Activated T-cell treated with anti-CD3 and anti-CD28 coated beads for 4 hours (primary cell): ENCODE measurements around the gene MALSU1.
A peak's percentile ranks its signal among the peaks of the same experiment; 100 is the strongest.

ENCODE experiments used
- DNase-seq: peaks from one replicate; pipeline ENCODE4 v3.0.0-alpha.2; 2020

MALSU1 gene

DNA sequence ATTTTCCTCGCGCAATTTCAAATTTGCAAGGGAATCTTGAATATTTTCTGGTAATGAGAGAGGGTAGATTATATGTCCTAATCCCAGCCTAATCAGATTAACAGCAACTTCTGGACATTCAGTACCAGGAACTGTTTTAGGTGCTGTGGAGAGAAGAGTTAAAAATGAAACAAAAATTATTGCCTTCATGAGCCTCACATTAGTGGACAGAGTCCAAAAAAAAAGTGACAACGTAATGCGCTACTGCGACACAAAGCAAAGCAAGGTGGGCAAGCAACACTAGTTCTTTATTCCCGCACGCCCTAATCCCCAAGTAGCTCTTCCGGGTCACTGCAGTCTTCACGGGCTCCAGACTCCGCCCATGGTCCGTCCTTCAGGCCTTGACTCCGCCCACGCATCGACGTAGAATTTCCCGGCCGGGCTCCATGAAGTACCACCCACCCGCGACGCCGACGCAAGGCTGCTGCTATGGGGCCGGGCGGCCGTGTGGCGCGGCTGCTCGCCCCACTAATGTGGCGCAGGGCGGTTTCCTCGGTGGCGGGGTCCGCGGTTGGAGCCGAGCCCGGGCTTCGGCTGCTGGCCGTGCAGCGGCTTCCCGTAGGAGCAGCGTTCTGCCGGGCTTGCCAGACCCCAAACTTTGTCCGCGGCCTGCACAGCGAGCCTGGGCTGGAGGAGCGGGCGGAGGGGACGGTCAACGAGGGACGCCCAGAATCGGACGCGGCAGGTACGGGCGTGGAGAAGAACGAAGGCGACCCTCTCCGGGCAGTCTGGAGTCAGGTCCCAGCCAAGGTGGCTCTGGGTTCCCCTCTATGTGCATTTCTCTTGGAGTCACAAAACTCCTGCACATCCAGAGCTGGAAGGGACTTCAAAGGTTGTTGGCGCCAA is at the start of gene MALSU1:
Gene MALSU1 (plus strand): TSS at position 455 of the 885 bp plus-strand sequence. CDS start 14 bp downstream, at position 469.
- peak; percentile 97 for DNase-seq

DNA sequence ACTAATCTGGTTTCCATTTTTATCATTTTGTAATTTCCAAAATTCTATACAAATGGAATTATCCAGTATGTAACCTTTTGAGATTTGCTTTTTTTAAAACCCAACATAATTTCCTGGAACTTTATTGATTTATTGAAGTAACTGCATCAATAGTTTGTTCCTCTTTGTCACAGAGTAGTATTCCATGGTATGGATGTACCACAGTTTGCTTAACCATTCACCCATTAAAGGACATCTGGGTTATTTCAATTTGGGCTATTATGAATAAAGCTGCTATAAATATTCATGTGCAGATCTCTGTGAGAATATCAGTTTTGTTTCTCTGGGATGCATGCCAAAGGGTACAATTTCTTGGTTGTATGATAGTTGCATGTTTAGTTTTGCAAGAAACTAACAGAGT is 49.7 kb upstream of the MALSU1 start:
- no peak for DNase-seq

DNA sequence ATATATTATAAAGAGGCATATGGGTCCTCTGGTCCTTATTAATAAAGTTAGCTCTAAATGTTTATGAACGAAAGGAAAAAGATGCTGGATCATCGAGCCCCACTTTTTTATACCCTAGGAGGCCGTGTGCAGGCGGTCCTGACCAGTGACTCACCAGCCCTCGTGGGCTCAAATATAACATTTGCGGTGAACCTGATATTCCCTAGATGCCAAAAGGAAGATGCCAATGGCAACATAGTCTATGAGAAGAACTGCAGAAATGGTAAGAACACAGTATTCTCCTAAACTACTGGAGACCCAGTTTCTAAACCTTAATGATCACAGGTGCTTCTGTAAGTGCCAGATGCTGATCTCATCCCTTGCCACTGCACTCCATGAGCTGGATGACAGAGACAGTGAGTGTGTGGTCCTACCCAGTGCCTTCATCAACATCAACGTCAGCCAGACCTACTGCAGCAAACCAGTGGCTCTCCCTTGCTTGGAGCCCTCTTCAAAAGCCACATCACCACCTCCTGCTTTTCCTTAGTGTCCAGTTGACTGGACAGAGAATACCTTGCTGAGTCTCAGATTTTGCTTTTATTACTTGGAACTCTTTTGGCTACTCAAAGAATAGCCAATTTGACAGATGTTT is 45.0 kb upstream of the MALSU1 start:
- no peak for DNase-seq

DNA sequence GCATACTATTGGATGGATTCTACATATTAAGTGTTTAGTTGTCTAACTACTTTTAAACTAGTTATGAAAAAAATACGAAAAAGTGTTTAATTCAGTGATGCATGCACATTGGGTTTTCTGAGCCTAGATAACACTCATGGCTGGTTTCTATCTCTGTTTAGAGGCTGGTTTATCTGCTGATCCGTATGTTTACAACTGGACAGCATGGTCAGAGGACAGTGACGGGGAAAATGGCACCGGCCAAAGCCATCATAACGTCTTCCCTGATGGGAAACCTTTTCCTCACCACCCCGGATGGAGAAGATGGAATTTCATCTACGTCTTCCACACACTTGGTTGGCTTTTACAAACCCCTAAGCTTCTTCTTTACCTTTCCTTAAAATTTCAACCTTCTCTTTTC is 42.4 kb upstream of the MALSU1 start:
- DNase-seq, result no peak

DNA sequence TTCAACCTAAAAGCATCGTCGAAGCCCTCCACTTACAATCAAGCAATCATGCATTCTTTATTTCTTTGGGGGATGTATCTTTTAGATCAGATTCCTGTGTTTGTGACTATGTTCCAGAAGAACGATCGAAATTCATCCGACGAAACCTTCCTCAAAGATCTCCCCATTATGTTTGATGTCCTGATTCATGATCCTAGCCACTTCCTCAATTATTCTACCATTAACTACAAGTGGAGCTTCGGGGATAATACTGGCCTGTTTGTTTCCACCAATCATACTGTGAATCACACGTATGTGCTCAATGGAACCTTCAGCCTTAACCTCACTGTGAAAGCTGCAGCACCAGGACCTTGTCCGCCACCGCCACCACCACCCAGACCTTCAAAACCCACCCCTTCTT is 38.8 kb upstream of the MALSU1 start:
- no peak for DNase-seq

DNA sequence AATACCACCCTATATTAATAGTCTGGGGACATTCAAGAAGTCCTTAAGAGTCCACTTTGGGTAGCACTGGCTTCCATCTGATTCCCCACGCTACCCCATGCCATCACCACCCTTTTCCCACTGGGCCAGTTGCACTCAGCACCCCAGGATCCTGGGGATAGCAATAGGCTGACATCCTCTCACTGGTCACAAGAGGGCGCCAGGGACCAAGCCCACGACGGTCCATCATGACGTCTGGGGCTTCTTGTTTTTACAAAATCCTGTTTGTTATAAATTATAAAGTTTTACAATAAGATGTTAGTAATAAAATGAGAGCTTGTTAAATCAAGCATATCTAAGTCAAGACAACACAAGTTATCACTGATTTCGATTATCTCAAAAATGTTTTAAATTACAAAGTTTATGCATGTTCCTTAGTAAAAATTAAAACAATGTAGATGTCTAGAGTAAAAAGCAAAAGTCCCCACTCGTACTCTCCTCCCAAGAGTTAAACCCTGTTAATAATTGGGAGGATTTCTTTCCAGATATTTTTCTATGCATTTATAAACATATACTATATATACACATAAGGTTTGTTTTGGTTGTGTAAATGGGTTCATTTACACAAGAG is 37.2 kb upstream of the MALSU1 start:
- DNase-seq, result peak; percentile 31

DNA sequence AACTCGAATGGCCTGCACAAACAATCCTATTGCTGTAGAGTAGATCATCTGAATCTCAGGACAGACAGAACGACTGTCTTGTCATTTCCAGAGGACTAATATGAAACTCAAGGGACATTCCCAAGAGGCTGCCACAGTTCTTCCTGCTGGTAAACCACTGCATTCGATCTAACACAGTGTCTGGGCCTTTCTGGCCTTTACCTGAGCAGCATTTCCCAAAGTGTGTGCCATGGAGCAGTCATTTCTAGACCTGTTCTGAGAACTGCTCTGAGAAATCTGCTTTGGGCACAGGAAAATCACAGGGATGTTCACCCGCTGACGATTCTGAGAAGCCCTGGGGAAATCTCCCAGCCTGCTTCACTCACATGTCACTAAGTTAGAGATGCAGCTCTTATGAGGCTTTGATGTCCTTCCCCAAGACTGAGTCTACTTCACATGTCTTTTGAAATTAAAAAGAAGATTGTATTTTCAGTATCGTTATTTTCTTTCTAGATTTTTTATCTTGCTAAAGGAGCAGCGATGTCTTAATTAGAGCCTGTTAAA is 34.2 kb upstream of the MALSU1 start:
- no peak for DNase-seq

DNA sequence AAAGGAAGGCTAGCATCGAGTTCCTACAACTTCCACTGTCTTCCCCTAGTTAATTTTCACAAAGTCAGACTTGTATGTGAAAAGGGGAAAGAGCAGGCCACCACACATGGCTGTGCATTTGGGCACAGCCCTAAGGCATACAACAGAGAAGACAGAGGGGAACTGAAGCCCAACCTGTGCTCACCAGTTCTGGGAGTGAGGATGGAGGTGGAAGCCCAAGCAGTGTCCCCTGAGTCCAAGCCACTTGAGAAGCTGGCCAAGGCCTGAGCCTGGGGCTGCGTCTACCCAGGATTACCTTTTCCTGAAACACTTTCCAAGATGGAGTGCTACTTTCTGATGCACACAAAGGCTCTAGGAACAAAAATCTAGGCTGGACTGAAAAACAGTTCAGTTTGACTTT is 32.2 kb upstream of the MALSU1 start:
- no peak for DNase-seq

DNA sequence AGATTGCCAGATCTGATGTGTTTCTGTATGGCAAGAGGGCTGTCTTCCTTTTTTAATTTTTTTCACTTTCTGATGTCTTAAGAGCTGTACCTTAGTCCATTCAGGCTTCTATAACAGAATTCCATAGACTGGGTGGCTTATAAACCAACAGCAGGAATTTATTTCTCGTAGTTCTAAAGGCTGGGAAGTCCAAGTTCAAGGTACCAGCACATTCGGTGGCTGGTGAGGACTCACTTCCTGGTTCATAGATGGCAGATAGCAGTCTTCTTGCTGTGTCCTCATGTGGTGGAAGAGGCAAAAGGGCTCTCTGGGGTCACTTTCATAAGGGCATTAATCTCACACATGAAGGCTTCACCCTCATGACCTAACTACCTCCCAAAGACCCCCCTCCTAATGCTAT is 31.8 kb upstream of the MALSU1 start:
- DNase-seq, result no peak

DNA sequence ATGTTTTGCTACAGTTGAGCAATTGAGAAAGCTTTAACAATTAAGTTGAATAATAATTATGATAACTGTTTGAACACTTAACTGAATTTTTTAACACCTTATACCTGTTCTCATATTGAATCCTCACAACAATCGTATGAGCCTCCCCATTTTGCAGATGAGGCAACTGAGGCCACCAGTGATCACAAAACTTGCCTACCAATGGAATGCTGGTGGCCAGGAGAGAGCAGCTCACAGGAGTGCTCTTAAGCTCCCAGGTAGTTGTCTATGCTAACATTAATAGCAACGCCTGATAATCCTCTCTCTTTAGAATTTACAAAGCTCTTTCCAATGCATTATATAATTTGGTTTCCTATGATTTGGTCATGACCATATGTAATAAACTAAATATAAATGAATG is 31.0 kb upstream of the MALSU1 start:
- DNase-seq, result no peak

DNA sequence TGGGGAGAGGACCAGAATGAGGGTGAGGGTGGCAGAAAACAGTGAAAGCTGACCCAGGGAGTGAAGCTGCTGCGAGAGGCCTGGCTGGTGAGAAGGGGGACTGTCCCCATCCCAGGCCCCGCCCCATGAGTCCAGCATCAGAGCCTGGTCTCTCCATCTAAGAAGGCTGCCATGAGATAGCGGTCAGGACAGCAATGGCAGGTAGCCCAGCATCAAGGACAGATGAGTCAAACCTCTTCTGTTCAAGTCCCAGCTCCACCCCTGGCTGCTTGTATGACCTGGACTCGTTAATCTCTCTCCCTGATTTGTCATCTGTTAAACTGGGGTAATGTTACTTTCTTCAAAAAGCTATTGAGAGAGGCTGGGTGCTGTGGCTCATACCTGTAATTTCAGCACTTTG is 30.4 kb upstream of the MALSU1 start:
- DNase-seq, result no peak

DNA sequence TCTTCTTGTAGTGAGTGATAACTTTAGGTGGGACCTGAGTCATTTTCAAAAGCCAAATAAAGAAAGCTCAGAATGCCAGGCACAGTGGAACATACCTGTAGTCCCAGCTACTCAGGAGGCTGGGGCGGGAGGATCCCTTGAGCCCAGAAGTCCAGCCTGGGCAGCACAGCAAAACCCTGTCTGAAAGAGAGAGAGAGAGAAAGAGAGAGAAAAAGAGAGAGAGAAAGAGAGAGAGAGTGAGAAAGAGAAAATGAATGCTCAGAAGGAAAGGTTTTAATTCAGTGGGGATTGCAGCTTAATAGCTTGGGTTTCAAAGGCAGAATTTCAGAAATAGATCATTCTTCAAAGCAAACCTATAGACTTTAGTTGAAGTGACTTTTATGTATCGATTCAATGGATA is 26.9 kb upstream of the MALSU1 start:
- no peak for DNase-seq

DNA sequence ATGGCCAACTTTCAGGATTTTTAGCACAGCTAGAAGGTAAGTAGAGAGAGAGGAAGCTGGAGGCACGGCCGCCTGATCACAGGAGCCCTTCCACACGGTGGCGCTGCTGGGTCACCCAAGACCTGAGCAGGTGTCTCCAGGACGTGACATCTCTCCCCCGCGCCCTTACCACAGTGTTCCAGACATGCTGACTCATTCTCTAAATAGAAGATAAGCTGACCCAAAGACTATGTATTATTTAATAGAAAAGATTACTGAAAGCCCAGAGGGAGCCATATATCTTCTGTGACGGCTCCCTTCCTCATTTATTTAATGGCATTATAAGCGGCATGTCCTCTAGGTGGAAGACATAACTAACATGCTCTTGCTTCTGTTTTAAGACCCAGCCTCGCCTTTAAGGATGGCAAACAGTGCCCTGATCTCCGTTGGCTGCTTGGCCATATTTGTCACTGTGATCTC is 26.0 kb upstream of the MALSU1 start:
- peak; percentile 90 for DNase-seq

DNA sequence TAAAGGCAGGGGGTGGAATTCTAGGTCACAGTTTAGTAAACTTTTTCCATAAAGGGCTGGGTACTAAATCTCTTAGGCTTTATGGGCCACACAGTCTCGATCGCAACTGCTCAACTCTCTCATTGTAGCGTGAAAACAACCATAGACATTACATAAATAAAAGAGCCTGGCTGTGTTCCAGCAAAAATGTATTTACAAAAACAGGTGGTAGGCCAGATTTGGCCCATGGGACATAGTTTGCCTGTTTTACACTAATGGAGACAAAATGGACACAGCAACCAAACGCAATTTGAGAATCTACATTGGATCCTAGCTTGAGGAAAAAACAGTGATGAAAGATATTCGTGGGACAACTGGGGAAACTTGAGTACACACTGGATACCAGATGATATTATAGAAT is 23.2 kb upstream of the MALSU1 start:
- no peak for DNase-seq

DNA sequence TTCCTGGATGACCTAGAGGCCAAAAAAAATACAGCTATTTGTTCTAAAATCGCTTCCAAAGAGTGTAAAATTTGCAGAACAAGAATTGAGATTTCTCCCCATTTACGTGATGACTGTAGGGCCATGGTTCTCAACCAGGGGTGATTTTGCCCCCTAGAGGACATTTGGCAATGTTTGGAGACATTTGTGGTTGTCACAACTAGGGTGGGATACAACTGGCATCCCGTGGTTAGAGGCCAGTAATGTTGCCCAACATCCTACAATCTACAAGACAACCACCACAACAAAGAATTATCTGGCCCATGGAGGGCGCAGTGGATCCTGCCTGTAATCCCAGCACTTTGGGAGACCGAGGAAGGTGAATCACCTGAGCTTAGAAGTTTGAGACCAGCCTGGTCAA is 22.8 kb upstream of the MALSU1 start:
- no peak for DNase-seq

DNA sequence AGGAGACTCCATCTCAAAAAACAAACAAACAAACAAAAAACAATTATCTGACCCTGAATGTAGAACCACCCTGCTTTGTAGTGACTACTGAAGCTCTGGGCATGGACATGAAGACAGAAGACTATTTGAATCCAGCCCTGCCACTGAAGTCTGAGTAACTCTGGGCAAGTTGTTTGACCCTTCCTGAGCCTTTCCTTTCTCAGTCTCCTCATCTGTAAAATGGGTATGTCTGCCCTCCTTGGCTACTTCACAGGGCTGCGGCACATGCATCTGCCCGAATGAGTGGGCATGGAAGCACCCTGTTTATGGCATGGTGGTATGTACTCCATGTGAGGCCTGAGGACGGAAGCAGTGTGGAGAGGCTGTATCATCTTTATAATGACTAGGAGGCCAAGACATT is 22.2 kb upstream of the MALSU1 start:
- DNase-seq, result no peak

DNA sequence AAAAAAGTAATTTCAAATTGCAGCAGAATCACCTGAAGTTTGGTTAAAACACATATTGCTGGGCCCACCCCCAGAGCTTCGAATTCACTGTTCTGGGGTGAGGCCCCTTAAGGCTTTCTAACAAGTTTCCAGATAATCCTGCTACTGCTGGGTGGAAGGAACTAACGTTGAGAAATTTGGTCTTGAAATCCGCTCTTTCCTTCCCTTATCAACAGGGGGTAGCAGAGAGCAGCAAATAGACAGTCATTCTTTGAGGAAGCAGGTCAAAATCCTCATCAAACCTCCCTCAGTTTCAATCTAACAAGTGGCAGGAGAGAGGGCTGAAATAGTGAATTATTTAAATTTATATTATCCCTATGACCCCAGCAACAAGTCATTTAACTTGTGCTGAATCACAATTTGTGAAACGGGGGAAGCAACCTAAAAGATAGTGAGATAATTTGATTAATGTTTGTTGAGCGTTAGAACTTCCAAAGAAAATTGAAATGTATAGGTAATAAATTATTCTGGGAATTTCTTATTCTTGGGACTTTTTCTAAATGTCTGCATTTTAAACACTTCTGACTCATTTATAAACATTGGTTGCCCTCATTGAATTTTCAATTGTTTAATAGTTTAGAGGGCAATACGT is 21.7 kb upstream of the MALSU1 start:
- no peak for DNase-seq

DNA sequence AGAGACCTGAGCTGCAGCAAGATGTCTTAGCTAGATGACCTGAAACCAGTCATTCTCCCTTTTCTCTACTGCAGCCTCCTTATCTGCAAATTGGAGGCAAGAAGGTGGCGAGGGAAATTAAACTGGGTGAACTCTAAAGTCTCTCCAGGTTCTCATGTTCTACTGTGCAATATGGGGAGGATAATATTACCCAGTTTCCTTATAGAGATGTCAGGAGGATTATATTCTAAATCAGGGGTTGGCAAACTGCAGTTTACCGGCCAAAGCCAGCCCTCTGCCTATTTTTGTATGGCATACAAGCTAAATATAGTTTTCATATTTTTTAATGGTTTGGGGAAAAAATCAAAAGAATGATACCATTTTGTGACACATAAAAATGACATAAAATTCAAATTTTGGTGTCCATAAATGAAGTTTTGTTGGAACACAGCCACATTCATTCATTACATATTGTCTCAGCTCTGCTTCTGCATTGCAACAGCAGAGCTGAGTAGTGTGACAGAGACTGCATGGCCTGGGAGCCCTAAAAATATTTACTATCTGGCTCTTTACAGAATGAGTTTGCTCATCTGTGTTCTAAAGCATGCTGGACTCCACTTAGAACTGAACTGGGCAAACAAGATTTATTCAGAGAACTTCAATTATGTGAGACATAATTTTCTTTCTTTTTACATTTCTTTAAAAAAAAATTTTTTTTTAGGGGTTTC is 19.2 kb upstream of the MALSU1 start:
- no peak for DNase-seq

DNA sequence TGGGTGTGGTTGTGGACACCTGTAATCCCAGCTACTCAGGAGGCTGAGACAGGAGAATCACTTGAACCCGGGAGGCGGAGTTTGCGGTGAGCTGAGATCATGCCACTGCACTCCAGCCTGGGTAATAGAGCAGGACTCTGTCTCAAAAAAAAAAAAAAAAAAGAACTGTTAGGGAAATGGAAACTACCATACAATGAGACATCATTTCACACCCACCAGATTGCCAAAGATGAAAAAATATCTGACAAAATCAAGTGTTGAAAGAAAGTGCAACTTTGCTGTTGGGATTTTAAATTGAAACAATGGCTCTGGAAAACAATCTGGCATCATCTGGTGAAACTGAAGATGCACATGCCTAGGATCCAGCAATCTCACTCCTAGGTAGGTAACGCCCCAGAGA is 16.1 kb upstream of the MALSU1 start:
- no peak for DNase-seq

DNA sequence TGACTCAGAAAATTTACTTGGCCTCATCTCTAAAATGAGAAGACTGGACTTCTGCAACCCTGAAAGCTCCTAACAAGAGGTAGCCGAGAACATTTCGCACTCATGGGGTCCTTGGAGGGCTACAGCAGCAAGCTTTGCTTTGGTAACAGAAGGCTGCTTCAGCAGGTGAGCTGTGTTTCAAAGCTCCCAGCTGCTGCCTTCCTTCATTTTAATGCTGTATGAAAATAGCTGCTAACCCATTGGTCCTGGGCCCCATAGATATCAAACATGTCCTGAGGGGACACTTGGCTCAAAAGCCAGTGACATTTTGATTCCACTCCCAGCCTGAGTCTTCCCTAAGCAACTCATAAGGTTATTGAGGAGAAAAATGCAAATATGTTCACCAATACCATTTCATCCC is 14.3 kb upstream of the MALSU1 start:
- no peak for DNase-seq

DNA sequence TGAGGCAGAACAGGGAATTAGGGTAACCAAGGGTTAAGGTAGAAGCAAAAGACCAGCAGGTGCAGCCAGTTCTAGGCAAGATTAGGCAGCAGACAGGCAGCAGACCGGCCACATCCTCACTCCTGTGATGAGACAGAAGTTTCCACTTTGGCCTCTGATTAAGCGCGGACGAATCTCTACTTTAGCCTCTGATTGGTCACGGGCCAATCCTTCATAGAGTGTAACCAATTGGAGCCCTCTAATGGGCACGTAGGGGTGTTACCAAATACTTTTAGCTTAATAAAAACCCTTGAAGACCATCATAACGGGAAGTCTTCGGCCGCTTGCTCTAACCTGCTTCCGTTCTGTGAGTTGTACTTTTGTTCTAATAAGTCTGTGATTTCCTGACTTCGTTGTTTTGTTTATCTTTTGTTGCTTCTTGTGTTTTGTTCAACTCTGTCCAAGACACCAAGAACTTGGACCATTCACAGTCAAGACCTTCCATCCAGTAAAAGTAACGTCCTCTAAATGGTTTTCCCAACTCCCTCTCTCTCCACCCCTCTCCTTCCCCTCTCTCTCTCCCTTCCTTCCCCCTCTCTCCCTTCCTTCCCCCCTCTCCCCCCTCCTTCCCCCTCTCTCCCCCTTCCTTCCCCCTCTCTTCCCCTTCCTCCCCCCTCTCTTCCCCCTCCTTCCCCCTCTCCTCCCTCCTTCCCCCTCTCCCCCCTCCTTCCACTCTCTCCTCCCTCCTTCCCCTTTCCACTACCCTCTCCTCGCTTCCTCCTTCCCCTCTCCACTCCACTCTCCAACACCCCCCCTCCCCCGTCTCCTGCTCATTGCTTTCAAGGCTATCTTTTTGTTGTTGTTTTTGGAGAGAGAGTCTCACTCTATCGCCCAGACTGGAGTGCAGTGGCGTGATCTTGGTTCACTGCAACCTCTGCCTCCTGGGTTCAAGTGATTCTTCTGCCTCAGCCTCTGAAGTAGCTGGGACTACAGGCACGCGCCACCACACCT is 13.2 kb upstream of the MALSU1 start:
- no peak for DNase-seq
